T47D (cell line): ENCODE data around the gene SYPL1.

Experiments used
- DNase-seq, 2 experiments: peaks; one replicate each; pipeline versions ENCODE4 v3.0.0 to v3.0.0-alpha.2; 2011 to 2012; ENCODE audit warnings: low read depth in 1 of 2, low spot score in 1 of 2
- JUND ChIP-seq: IDR thresholded peaks from 2 replicates; pipeline ENCODE4 v1.6.1; 2012; ENCODE audit warnings: low read depth
- in situ Hi-C: cut with HindIII; loops from 2 replicates; pipeline ENCODE4 v1.10.0; 2016; ENCODE audit warnings: low sequenced_read_pairs, low pct_unique_long_range_greater_than_20kb

SYPL1 gene

DNA sequence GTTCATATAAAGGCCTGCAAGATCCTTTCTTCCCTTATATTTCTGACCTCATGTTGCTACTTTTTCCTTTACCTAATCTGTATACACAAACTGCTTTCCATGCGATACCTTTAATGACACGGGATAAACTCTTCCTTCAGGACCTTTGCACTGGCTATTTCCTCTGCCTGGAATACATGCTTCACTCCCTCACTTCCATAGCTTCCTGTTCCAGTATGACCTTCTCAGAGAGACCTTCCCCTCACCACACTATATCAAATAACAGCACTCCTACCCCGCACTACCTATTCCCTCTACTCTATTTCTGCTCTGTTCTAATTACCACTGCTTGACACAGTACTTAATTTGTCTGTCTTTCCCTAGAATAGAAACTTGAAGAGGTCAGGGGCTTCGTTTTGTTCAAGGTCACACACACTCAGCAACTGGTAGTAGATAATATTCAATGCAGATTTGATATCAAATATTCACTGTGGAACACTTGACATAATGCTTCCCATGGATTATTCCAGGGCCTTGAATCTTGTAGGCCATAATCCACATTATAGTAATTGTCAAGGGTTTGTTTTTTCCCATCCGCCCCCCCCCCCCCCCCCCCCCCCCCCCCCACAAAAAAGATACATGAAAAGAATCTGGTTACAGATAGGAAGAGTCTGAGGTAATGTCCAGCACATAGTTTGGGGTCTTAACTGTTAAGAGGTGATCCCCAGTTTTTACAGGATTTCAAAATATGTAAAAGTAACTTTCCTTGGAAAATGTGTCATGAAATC, 11.1 kb downstream of the SYPL1 start:
- no peak for DNase-seq
- in situ Hi-C loops = no loop called here
- TF ChIP-seq JUND = no peak

- no peak for DNase-seq
- in situ Hi-C loops = no loop called here
- TF ChIP-seq JUND = no peak
Observed at GRCh38 chr7:106099539-106099938, 12.6 kb downstream of the SYPL1 start.

DNA sequence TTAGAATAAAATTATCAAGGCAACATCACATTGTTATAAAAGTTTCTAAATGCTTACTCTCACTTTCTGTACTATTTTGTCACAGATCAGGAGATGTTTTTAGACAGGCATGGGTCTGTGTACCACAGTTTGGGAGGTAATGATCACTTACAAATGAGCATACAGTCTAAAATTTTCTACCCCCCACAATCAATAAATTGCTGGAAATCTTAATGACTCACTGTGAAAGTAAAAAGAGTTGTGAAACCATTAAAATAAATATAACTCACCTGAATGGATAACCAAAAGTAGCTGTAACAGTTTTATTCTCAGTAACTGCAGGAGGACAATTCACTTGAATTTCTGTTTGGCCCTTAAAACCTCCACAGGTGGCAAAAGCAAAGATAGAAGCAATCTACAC, 13.2 kb downstream of the SYPL1 start:
- TF ChIP-seq JUND = no peak
- in situ Hi-C loops = no loop called here
- DNase-seq = no peak

DNA sequence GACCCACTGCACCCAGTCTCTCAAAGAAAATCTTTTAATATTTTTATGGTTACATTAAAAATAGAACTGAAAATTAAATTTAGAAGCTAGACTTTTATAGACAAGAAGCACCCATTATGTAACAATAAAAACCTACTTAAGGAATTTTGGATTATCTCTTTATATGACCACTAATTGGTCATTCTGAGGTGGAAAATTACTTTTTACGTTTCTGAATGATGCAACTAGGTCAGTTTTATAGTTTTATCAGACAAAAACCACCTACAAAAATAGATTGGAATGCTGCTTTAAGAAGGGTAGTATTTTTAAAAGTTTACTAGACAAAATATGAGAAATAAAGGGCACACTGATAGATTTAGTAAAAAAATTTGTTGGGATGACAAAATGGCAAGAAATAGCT, 16.5 kb downstream of the SYPL1 start:
- TF ChIP-seq JUND = no peak
- no peak for DNase-seq

DNA sequence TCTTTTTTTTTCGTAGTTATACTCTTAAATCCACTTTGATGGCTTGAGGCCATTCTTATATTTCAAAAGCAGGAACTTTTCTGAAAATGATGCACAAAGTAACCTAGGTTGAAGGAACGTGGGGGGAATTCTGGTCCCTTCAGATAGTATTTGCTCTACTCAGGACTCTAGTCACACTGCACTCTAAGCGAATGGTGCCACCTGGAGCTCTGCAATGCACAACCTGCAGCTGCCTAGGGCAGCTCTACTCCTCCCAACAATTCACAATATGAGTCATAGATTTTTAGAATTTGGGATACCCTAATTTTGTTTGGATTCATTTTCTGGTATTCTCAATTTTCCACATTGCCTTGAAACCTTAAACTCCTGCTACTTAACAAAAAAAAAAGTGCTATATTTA, 17.3 kb downstream of the SYPL1 start:
- in situ Hi-C loops = no loop called here
- DNase-seq = peak in 1 of 2 experiments; percentile 38
- TF ChIP-seq JUND = no peak

More for the DNA sequence above, 16.5 kb downstream of the SYPL1 start:
- in situ Hi-C loops = no loop called here

DNA sequence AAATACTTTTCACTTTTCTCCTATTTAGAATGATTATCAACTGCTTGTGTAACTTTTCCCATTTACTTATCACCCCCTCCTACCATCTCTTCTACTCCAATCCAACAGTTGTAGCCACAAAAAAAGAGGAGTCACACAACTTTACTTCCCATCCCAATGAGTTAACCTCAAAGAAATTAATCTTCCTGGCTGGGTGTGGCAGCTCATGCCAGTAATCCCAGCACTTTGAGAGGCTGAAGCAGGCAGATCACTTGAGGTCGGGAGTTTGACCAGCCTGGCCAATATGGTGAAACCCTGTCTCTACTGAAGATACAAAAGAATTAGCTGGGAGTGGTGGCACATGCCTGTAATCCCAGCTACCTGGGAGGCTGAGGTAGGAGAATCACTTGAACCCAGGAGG, 19.9 kb downstream of the SYPL1 start:
- no peak for DNase-seq
- TF ChIP-seq JUND = no peak
- in situ Hi-C loops = no loop called here

- no peak for TF ChIP-seq JUND
- DNase-seq = no peak
- in situ Hi-C loops = no loop called here
Observed at GRCh38 chr7:106089647-106090046, 22.5 kb downstream of the SYPL1 start.

DNA sequence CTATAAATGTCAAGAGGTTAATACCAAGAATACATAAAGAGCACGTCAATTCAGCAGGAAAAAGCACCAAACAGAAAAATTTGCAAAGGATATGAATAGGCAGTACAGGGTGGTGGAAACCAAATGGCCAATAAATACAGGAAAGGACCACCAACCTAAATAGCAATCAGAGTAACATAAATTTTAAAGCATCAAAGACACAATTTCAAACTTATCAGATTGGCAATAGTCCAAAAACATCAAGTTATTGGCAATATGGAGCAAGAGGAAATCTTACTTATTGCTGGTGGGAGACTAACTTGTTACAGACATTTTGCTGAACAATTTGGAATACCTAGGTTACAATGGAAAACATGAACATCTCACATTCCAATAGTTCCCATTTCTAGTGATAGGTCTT, 24.1 kb downstream of the SYPL1 start:
- in situ Hi-C loops = no loop called here
- no peak for DNase-seq
- no peak for TF ChIP-seq JUND

- DNase-seq = no peak
- in situ Hi-C loops = no loop called here
- TF ChIP-seq JUND = no peak
Observed at GRCh38 chr7:106086062-106086461, 26.1 kb downstream of the SYPL1 start.

DNA sequence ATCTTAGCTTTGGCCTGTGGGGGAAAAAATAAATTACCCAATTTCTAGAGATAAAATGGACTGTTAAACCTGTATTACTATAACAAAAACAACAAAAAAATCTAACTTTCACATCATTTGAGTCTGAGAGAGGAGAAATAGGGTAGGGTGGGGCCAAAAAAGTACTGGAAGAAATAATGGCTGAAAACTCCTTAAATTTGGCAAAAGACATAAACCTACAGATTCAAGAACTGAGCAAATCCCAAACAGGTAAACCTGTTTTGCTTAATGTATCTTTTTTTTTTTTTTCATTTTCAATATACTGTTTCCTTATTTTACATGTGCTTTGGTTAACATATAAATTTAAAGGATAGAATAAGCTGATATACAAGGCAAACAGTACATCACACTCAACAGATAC, 27.1 kb downstream of the SYPL1 start:
- in situ Hi-C loops = no loop called here
- TF ChIP-seq JUND = no peak
- no peak for DNase-seq

DNA sequence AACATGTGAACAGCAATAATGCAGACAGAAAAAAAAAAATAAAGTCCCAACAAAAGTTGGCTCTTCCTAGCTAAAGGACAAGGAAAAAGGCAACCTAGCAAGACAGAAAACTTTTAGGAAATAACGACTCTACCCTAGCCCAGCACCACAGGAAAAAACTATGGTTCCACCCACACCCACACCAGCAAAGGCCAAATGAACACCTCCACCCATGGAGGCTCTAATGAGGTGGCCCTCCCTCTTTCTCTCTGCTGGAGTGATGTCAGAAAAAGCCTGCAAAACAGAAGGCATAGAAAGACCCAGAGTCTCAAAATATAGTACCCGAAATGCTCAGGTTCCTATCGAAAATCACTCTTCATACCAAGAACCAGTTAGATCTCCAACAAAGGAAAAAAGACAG, 28.4 kb downstream of the SYPL1 start:
- DNase-seq = no peak
- in situ Hi-C loops = no loop called here
- no peak for TF ChIP-seq JUND

DNA sequence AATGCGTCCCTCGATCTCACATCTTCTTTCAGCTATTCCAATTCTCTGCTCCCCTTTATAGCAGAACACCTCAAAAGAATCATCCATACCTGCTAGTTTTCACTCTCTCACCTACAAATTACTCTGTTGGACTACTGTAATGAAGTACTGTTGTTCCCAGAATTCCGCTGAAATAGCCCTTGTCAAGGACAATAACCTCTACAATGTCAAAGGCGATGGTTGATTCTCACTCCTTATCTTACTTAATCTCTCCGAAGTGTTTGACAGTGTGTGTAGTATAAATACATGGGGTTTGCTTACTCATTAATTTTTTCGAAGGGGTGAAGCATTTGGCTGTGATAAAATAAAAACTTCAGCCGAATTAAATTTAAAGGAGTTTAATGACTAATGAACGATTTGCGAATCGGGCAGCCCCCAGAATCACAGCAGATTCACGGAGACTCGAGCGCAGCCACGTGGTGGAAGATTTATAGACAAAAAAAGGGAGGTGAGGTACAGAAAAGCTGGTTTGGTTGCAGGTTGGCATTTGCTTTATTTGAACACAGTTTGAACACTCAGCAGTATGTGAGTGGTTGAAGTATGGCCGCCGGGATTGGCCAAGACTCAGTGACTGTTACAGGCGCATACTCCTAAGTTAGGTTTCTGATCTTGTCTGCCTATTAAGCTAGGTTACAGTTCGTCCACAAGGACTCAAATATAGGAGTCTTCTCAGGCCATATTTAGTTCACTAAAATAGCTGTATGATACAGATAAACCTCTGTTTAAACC, 29.8 kb downstream of the SYPL1 start:
- no peak for DNase-seq
- TF ChIP-seq JUND = no peak
- in situ Hi-C loops = no loop called here

- in situ Hi-C loops = no loop called here
- no peak for DNase-seq
- no peak for TF ChIP-seq JUND
Observed at GRCh38 chr7:106080300-106080987, 31.7 kb downstream of the SYPL1 start.
